G401.6 (cell line): ENCODE data around the gene KRTAP29-1.

Experiments used
- FAIRE-seq: peaks from 2 replicates; lab custom pipeline; 2012; peaks lifted over from hg19 to GRCh38; lab: Jason Lieb, UNC

Gene KRTAP29-1

DNA sequence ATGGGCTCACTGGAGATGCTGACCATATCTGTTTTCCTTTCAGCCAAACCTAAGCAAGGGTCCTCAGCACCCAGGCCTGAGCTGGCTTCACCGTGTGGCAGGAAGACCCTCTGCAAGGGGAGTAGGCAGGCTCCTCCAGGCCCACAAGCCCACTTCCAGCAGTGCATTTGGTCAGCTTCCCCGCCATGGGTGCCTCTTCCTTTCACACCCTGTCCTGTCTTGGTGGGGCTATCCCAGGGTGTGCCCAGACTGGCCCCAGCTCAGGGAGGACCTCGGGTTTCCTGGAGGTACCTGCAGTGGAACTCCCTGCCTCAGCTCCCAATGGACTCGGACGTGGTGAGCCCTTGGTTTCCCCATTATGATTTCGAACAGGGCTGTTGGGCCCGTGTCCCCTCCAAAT lies 25.6 kb upstream of the KRTAP29-1 start:
- no peak for FAIRE-seq

DNA sequence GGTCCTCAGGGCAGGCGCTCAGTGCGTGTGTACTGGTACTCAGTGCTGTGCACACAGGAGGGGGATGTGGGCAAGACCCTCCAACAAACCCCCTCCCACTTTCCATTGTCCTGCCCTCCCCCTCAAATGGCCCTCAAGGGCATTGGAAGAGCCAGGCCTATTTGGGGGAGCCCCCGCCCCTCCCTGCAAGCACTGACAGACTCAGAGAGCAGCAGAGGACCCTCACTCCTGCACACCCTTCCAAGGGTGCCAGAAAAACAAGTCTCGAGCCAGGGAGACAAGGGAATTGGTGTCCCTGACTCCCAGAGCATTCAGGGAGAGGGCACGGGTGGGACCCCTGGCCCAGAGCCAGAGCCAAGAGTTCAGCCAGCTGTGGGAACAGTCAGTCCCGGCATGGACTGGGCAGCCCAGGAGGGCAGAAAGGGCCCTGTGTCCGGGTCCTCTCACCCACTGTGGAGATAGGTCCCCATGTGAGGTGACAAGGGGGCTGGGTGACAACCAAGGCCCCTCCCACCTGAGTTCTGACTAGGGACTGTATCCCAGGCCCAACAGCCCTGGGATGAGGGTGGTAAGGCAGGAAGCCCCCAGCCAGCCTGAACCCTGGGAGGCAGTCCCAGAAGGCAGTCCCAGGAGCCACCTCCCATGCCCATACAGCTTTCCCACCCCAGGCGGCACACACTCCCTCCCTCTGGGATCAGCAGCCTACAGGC lies 24.9 kb upstream of the KRTAP29-1 start:
- no peak for FAIRE-seq

DNA sequence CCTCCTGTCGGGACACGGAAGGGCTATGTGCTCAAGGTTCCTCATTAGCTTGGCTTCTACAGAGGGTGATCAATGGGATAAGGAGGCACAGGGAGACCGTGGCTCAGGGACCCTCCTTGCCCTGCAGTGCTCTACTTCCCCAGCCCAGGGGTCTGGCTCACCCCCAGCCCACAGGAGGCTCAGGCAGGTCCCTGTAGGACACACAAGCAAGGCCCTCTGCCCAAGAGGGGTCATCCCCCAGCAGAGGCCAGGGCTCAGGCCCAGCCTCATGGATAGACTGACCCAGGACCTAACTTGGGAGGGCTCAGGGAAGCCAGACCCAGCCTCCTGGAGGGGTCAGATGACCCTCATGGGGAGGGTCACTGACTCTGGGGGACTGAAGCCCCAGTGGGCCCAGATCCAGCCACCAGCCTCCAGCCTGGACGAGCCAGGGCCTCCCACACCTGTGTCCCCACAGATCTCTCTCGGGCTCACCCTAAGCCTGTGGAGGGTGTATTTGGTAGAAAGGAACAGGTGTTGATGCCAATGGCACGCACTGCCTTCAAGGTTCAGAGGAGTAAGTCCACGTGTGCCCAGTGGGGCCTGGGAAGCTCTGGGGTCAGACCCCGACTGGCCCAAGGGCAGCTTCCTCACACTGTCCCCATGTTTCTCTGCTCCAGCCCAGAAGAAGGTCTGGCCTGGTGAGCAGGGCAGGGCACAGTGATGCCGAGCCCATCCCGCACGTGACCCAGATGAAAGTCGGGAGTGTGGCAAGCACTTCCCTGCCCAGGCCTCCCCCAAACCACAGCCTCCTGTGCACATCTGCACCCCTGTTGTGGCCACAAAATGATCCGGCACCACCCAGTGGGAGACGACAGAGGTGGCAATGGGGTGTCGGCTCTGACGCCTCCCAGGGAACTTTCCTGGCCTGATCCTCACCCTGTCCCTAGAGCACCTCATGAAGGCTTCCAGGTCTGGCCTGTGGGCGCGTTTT lies 23.8 kb upstream of the KRTAP29-1 start:
- FAIRE-seq, result no peak

DNA sequence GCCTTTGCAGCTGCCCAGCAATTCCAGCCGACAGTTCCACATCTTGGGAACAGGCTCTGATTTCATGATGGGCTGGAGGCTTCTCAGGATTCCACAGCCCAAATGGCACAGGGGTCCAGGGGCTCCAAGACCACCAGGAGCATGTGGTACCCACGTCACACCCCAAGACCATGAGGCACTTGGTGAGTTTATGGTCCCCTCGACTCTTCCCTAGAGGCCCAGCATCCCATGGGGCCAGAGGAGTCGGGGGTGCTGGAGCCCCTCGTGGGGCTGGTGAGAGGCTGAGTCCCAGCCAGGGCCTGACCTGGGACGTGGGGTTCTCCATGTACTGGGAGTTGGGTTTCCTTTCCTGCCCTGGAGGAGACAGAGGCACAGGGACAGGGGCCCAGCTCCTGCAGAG lies 23.0 kb upstream of the KRTAP29-1 start:
- FAIRE-seq, result no peak

DNA sequence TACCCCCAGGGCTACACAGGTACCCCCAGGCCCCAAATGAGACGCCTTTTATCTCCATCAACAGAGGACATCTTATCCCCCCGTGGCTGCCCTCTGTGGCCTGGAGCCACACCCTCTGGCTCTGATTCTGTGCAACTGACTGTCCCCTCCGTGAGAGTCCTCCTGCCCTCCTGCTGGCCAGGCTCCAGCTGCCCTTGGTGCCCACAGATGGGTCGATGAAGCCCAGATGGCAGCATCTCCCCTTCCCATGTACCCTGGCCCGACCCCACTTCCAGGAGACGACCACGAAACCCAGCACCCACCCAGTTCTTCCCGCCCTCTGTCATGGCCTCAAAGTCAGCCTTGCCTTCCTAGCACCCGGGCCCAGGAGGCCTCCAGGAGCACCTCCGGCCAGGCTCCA lies 22.5 kb upstream of the KRTAP29-1 start:
- no peak for FAIRE-seq

DNA sequence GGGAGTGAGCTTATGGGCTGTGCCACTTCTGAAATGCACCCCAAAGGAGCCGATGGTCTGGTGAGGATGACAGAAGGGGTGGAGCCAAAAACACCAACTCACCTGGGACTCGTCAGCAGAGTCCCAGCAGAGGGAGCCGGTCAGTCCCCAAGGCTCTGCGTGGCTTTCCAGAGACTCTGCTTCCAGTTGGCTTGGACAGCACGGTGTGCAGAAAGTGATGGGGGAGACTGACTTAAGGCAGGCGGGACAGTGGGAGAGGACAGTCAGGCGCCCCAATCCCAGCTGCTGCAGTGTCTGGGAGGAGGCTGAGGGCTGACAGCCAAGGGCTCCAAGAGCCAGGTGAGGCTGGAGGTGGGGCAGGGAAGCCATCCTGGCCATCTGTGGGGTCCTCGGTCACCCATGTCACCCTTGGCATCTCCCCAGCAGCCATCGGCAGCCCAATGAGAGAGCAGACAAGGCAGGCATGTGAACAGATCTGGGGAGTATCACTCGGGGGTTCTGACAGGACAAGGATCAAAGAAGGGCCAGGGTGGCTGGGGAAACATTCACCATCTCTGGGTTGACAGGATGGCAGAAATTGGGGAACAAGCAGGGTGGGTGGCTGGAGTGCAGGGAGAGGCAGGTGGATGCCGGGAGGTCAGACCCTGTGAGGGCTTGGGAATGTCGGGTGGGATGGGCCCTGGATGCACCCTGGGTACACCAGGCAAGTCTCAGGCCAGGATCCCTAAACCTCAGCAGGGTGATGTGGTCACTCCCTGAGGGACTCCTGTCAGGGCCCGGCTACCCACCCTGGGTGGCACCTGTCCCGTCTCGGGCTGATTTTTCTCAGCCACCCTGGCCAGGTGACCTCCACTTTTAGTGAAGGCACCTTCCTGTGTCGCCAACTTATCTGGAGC lies 21.8 kb upstream of the KRTAP29-1 start:
- no peak for FAIRE-seq

DNA sequence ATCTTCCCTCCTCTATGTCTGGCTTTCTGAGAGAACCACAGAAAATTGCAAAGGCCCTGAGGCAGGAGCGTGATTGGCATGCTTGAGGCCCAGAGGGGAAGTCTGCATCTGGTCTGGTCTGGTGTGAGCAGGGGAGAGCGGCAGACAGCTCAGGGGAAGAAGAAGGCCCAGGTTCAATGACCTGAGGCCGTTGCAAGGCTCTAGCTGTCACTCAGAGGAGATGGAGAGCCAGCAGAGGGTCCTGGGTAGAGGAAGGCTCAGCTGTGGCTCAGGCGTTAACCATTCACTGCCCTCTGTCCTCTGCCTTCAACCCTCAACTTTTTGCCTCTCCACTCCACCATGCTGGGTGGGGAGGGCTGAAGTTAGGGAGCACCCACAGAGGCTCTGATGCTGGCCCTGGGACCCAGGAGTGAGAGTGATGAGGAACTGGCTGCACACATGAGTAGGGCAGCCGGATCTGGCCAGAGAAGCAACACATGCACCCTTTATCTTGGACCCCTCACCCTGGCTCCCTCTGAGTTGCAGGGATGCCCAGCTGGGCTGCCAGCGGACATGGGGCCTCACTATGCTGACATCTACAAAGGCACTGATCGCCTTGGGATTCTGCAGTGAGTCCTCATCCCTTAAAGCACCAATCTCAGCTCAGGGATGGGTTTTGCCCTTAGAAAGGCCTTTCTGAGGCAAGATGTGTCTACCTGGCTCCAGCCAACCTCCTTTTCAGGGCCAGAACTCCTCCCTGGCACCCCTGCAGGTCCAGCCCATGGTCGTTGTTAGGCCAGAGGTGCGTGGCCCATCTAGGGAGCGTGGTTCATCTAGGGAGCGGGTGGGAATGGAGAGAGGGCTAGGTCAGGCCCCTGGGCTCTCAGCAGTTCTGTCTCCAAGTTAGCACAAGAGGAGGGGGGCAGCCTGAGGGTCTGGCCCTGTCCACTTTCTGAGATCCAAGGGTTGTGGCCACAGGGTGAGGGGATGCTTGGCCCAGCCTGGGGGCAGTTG lies 20.5 kb upstream of the KRTAP29-1 start:
- FAIRE-seq, result no peak

DNA sequence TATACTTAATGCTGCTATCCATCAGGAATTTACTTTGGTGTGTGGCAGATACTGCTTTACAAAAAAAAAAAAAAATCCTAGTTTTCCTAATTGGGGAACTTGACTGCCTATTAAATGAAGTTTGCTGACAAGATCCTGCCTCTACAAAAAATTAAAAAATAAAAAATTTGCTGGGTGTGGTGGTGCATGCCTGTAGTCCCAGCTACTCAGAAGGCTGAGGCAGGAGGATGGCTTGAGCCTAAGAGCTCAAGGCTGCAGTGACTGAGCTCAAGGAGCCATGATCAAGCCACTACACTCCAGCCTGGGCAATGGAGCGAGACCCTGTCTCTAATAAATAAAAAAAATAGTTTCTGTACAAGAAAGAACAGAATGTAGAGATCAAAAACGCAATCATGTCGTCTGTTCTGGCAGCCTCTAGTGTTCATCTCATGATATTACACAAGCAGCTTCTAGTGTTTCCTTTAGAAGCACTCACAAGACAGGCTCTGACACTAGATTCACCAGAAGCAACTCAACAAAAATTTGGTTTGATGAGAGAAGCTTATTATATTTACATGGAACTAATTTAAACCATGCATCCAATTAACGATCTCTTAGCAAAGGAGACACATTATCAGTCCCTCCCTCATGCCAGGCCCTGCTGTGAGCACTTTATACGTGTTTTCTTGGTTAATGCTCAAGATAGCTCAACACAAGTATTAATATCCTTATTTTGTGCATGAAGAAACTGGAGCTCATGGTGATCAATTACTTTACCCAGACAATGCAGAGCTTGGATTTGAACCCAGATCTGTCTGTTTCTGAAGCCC lies 19.6 kb upstream of the KRTAP29-1 start:
- peak; percentile 90 for FAIRE-seq

DNA sequence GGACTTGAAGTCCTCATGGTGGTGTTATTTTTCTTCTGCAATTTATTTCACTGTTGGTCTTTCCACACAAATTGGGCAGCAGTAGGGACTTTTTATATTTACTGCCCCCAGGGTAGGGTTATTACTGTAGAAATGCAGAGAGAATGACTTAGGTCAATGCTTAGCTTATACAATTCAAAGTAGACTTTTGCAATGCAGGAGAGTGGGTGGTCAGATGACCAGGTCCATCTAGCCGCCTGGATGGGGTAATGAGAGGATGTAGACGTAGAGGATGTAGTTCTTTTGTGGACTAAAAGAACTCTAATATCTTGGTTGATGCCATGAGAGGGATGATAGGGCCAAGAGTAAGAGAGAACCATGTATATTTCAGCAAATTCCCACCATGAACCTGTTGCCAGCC lies 15.6 kb upstream of the KRTAP29-1 start:
- FAIRE-seq, result no peak

DNA sequence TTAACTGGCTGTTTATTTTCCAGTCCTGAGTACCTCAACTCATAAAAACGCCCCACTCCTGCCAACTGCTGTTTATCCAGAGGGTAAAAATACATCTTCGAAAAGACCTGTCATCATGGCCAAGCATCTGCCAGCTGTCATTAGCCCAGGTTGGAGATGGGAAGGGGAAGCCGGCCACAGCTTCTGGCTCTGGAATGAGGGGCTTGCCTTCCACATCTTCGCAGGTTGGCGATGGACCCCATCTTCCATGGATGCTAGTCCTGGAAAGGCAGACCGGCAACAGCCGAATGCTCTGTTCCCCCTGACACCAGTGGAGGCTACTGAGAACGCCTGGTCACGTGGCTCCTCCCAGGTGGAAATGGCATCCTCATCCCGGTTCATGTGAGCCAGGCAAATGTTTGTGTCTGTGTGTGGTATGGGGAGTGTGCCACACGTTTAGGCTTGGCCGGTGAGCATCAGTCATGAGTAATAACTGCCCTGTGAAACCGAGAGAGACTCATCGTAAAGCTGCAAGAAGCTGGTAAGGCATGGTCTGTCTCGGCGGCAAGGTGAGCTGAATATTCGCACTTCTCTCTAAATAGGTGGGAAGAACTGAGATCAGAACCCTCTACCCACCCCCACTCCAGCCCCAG lies 13.3 kb upstream of the KRTAP29-1 start:
- no peak for FAIRE-seq

DNA sequence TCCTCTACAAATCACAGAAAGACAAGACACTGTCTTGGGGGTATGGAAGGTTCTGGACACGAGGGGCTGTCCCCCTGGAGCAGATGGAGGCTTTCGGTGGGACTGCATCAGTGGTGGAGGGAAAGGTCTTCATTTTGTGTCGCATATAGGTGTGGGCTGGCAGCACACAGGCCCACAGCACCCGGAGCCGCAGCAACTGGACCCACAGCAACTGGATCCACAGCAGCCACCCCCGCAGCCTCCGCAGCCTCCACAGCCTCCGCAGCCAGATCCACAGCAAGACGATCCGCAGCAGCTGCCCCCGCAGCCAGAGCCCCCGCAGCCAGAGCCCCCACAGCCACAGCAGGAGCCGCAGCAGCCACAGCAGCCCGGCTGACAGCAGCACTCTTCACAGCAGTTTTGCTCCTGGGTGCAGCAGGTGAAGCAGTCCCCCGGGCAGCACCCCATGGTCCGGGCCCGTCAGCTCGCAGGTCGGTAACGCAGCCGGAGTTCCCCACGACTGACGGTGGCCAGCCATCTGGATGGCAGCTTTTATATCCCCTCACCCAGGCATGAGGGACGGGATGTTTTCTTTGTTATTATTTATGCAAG lies 12.6 kb upstream of the KRTAP29-1 start, which contains the start of gene KRTAP17-1:
Gene KRTAP17-1 (minus strand): TSS at position 507 of the 591 bp plus-strand sequence. CDS start 60 bp downstream, at position 447.
- no peak for FAIRE-seq

DNA sequence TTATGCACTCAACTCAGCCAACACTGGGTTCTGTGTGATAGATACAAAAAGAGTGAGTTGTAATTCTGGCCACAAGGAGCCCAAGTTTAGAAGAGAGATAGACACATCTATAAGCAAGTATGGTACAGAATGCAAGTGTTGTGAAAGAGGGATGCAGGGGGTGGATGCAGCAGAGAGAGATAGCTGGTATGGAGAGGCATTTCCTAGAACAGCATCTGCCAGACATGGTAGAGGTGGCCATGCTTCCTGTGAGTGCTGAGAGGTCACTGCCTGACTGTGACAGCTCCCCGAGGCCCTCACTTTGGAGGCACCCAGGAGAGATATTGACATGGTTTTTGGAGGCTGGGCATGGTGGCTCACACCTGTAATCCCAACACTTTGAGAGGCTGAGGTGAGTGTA lies 8.5 kb upstream of the KRTAP29-1 start:
- FAIRE-seq, result no peak

DNA sequence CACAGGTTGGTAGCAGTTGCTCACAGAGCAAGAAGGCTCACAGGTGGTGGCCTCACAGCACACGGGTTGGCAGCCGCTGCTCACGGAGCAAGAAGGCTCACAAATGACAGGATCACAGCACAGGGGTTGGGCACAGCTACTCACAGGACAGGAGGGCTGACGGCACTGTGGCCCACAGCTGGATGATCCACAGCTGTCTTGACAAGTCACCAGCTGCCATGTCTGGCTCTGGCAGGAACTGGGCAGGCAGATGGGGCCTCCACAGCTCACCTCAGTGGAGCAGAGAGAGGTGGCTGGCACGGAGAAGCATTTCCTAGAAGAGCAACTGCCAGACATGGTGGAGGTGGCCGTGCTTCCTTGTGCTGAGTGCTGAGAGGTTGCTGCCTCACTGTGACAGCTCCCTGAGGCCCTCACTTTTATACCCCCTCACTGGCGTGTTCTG lies 6.3 kb upstream of the KRTAP29-1 start, which contains the start of gene KRTAP16-1:
Gene KRTAP16-1 (minus strand): TSS at position 392 of the 442 bp plus-strand sequence. CDS start 56 bp downstream, at position 336.
- no peak for FAIRE-seq

DNA sequence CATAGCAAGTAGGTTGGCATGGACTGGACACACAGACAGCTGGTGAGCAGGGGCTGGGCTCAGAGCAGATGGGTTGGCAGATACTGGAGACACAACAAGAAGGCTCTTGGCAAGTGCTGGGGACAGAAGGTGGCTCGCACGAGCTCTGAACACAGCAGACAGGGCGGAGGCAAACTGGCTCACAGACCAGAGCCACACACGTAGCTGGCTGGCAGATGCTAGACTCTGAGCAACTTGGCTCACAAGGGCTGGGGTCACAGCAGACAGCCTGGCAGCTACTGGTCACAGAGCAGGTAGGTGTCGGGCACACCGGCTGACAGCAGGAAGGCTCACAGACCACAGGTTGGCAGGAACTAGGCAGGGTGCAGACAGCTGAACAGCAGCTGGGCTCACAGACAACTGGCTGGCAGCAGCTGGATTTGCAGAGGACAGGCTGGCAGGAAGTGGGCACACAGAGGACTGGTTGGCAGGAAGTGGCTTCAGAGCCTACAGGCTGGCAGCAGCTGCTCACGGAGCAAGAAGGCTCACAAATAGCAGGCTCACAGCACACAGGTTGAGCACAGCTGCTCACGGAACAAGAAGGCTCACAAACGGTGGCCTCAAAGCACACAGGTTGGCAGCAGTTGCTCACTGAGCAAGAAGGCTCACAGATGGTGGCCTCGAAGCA lies 5.7 kb upstream of the KRTAP29-1 start:
- FAIRE-seq, result no peak

DNA sequence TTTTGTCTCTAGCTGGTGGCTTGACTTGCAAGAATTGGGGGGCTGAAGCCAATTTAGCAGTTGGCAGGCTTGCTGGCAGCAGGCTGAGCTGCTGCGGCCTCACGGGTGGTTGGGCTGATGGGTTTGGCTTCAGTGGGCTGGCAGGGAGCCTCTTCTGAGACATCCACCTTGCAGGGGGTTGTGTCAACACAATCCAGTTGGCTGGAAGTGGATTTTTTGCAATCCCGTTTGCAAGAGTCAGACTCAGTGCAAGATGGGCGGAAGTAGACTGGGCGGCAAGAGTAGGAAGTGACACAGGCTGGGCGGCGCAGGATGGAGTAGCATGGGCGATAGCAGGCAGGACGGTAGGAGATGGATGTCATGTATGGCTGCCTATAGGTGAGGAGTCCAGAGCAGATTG lies 5.0 kb upstream of the KRTAP29-1 start:
- no peak for FAIRE-seq

DNA sequence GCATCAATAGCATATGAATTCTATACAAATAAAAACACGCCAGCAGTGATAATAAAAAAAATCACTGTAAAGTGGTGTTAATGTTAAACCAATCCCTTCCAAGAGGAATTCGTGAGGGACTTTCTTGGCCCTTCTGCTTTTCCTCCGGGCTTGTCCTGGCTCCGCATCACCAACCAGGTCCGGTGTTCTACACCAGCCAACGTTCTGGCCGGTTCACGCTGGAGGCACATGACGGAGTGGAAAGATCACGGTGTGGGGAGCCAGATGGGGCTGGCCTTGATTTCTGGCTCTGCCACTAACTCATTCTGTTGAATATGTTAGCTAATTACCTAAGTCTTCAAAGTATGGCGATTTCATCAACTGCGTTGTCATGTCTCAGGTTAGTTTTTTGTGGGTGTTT lies 1.4 kb upstream of the KRTAP29-1 start:
- no peak for FAIRE-seq

DNA sequence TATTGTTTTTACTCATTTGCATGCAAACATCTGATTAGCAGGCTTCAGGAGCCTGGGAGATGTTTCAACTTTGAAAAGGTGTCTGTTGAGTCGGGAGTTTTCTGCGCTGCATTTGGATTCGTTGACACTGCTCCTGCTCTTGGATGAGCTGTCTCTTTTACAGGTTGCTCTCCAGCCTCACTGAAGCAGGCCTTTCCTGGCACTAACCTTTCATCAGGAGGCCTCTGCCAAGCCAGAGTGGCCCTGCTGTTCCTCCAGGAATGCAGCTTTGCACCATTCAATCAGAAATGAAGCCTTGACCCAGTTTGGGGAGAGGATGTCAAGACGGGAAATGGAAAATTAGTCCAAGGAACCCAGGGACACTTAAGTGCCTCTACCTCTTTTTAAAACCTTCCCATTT lies 330 bp upstream of the KRTAP29-1 start:
- FAIRE-seq, result no peak

DNA sequence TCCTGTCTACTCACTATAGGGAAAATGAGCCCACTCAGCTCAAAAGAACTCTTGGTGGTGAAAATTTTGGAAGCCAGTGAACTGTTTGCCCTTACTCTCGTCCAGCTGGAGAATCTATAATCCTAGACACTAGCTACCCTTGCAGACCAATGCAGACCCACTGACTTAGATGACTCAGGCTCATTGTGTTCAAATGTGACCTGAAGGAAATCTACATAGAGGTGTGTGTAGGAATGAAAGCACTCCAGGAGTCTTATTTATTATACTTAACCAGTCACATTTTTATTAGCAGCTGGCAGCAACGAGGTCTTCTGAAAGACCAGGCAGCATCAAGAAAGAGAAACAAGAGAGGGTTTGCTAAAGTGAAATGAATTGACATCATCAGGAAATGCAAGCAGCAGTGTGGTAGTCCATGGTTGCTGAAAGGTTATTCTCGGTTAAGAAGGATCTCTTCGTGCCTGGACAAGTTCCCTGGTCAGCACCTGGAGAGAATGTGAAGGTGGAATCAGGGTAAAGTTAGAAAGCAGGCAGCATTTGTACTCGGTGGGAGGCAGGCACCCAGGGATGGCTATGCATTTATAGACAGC lies 1.4 kb downstream of the KRTAP29-1 start:
- no peak for FAIRE-seq
